NCI-H1417 (cell line): ENCODE data around the gene ANKRD40CL.
"Not testable (repeated sequence)": the region's sequence is repeated elsewhere in the genome, so short reads cannot be mapped to it uniquely, and the experiment has no call there.

Experiments
- DNase-seq, 3 experiments: peaks; one replicate each; lab custom pipeline; 2025; lab: John Stamatoyannopoulos, UW

Gene ANKRD40CL

GRCh38 chr17:50767446-50767845, at the start of gene ANKRD40CL:
TSS of gene ANKRD40CL (minus strand) at chr17:50767518. CDS start at chr17:50766913, 605 bp downstream.
- DNase-seq: no peak

- no peak for DNase-seq
Measured at GRCh38 chr17:50816271-50816670, 49.0 kb upstream of the ANKRD40CL start.

- no peak for DNase-seq
Measured at GRCh38 chr17:50815400-50815799, 48.1 kb upstream of the ANKRD40CL start.

- DNase-seq: no peak
Measured at GRCh38 chr17:50813583-50813982, 46.3 kb upstream of the ANKRD40CL start.

- no peak for DNase-seq
Measured at GRCh38 chr17:50808888-50809287, 41.6 kb upstream of the ANKRD40CL start.

- no peak for DNase-seq
Measured at GRCh38 chr17:50808413-50808812, 41.1 kb upstream of the ANKRD40CL start.

GRCh38 chr17:50807675-50808074, 40.4 kb upstream of the ANKRD40CL start:
- no peak for DNase-seq

- DNase-seq: no peak
Measured at GRCh38 chr17:50807009-50807408, 39.7 kb upstream of the ANKRD40CL start.

GRCh38 chr17:50806141-50806643, 38.9 kb upstream of the ANKRD40CL start:
- DNase-seq: no peak

GRCh38 chr17:50805486-50805885, 38.2 kb upstream of the ANKRD40CL start:
- DNase-seq: no peak

- not testable (repeated sequence) for DNase-seq
Measured at GRCh38 chr17:50804749-50805475, 37.6 kb upstream of the ANKRD40CL start.

- no peak for DNase-seq
Measured at GRCh38 chr17:50803676-50804075, 36.4 kb upstream of the ANKRD40CL start.

GRCh38 chr17:50802609-50803571, 35.6 kb upstream of the ANKRD40CL start:
- DNase-seq: no peak

GRCh38 chr17:50800196-50800700, 32.9 kb upstream of the ANKRD40CL start:
- no peak for DNase-seq

- DNase-seq: no peak
Measured at GRCh38 chr17:50799582-50799981, 32.3 kb upstream of the ANKRD40CL start.

GRCh38 chr17:50798424-50799288, 31.3 kb upstream of the ANKRD40CL start:
- DNase-seq: no peak

- DNase-seq: peak in 1 of 3 experiments; percentile 13
Measured at GRCh38 chr17:50797135-50797810, 30.0 kb upstream of the ANKRD40CL start.

GRCh38 chr17:50794361-50794760, 27.0 kb upstream of the ANKRD40CL start:
- DNase-seq: no peak

GRCh38 chr17:50793007-50793406, 25.7 kb upstream of the ANKRD40CL start:
- DNase-seq: no peak

GRCh38 chr17:50792132-50792531, 24.8 kb upstream of the ANKRD40CL start:
- no peak for DNase-seq

- no peak for DNase-seq
Measured at GRCh38 chr17:50790618-50791017, 23.3 kb upstream of the ANKRD40CL start.
